Endodermal cell (in vitro differentiated cells): Measurements from ENCODE around the gene AOPEP. TPM values are rescaled to one million over a fixed set of nuclear protein-coding genes. Genes with fewer than 3 reads are reported as not detected.

Experiments used
- DNase-seq: peaks from one replicate; pipeline ENCODE4 v3.0.0-alpha.2; 2017
- H3K27ac ChIP-seq: 2 replicates; pipeline ENCODE4 v1.5.1; 2013; ENCODE audit warnings: mild to moderate bottlenecking, low read depth, low read length, moderate library complexity
- H3K27me3 ChIP-seq: 2 replicates; pipeline ENCODE4 v1.6.1; 2013; ENCODE audit warnings: mild to moderate bottlenecking, low read length, moderate library complexity; ENCODE audit not compliant: insufficient read depth, control insufficient read depth, poor library complexity, severe bottlenecking
- H3K36me3 ChIP-seq: 2 replicates; pipeline ENCODE4 v1.7.0; 2013; ENCODE audit warnings: mild to moderate bottlenecking, low read length, moderate library complexity; ENCODE audit not compliant: control insufficient read depth, insufficient read depth
- H3K4me1 ChIP-seq: one replicate; pipeline ENCODE4 v1.7.0; 2013; ENCODE audit warnings: low read length; ENCODE audit not compliant: control insufficient read depth, insufficient read depth
- H3K4me3 ChIP-seq: 2 replicates; pipeline ENCODE4 v1.5.1; 2013; ENCODE audit warnings: mild to moderate bottlenecking, low read length, moderate library complexity
- H3K9ac ChIP-seq: 2 replicates; pipeline ENCODE4 v1.6.1; 2013; ENCODE audit warnings: mild to moderate bottlenecking, low read length, moderate library complexity; ENCODE audit not compliant: poor library complexity, severe bottlenecking; ENCODE audit errors: extremely low read depth
- H3K9me3 ChIP-seq: 2 replicates; pipeline ENCODE4 v1.6.1; 2013; ENCODE audit warnings: mild to moderate bottlenecking, low read length, moderate library complexity; ENCODE audit not compliant: control insufficient read depth
- H3K27ac Mint-ChIP-seq: 2 replicates; pipeline ENCODE4 v1.8.0; 2020; ENCODE audit warnings: mixed read lengths
- H3K27me3 Mint-ChIP-seq: 2 replicates; pipeline ENCODE4 v1.8.0; 2021; ENCODE audit warnings: mild to moderate bottlenecking, mixed read lengths; ENCODE audit not compliant: insufficient read depth
- H3K36me3 Mint-ChIP-seq: 2 replicates; pipeline ENCODE4 v1.8.0; 2020; ENCODE audit warnings: low read depth, mixed read lengths
- H3K4me1 Mint-ChIP-seq: 2 replicates; pipeline ENCODE4 v1.8.0; 2020; ENCODE audit warnings: mixed read lengths
- H3K4me3 Mint-ChIP-seq: 2 replicates; pipeline ENCODE4 v1.8.0; 2020; ENCODE audit warnings: mild to moderate bottlenecking, moderate library complexity, mixed read lengths
- H3K9me3 Mint-ChIP-seq: 2 replicates; pipeline ENCODE4 v1.8.0; 2020; ENCODE audit warnings: mild to moderate bottlenecking, mixed read lengths
- WGBS, 2 experiments: methylation state at CpG; one replicate each; pipeline versions ENCODE4 v1.1.5 to v1.1.7; 2013; ENCODE audit warnings: missing lambda C conversion rate in 2 of 2, mixed read lengths in 1 of 2; ENCODE audit not compliant: insufficient coverage in 1 of 2, insufficient read length in 1 of 2; 5-methylcytosine and 5-hydroxymethylcytosine counted together
- total RNA-seq, 2 donors: library from RNA; stranded (reverse); fragmentation: NEBNext Ultra II Directional in 1 of 2; extraction: Animal tissue kit (Norgen Biotek cat#: 25700) in 1 of 2; gene quantifications; 2 replicates in 1 of 2; 3 replicates in 1 of 2; pipeline ENCODE4 v1.2.1, GENCODE V29; 2021
- TF ChIP-seq, protein P1 (sequence below): fragments of 200-600 bp; sonication (generic); conservative IDR thresholded peaks from 2 replicates; pipeline ENCODE4 v1.5.0; 2021; ENCODE audit warnings: antibody characterized with exemption, mild to moderate bottlenecking

Gene AOPEP
- total RNA-seq, 2 donors from 2014 or later = 23.4 to 33.7 TPM

DNA sequence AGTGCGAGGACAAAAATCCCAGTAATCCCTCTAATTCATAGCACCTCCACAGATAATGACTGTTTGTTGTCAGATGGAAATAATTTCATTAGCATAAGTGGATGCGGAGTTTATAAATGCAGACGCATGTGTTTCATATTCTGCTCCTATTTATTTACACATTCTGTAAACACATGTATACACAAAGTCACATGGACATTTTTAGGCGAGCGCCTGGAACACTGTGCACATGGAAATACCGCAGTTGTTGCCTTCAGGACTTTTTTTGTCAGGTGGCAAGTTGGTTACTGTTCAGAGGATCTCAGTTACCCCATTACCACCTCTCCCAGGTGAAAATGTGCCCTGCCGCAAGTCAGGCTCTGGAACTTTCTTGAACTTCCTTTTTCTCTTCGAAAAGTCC lies 46.9 kb upstream of the AOPEP start:
- no peaks in the 10 kb centered on the region for H3K36me3 ChIP-seq
- no peak for DNase-seq
- H3K4me1 ChIP-seq = peaks cover 5% of the 10 kb centered on the region
- H3K27me3 ChIP-seq = peaks cover 32% of the 10 kb centered on the region
- H3K9me3 Mint-ChIP-seq = no peaks in the 10 kb centered on the region
- H3K27ac Mint-ChIP-seq = no peak overlapping the region
- peaks cover 12% of the 10 kb centered on the region for H3K4me1 Mint-ChIP-seq
- no peak overlapping the region for H3K4me3 ChIP-seq
- H3K4me3 Mint-ChIP-seq = no peak overlapping the region
- peaks cover 74% of the 10 kb centered on the region for H3K27me3 Mint-ChIP-seq
- TF ChIP-seq, protein P1, sequence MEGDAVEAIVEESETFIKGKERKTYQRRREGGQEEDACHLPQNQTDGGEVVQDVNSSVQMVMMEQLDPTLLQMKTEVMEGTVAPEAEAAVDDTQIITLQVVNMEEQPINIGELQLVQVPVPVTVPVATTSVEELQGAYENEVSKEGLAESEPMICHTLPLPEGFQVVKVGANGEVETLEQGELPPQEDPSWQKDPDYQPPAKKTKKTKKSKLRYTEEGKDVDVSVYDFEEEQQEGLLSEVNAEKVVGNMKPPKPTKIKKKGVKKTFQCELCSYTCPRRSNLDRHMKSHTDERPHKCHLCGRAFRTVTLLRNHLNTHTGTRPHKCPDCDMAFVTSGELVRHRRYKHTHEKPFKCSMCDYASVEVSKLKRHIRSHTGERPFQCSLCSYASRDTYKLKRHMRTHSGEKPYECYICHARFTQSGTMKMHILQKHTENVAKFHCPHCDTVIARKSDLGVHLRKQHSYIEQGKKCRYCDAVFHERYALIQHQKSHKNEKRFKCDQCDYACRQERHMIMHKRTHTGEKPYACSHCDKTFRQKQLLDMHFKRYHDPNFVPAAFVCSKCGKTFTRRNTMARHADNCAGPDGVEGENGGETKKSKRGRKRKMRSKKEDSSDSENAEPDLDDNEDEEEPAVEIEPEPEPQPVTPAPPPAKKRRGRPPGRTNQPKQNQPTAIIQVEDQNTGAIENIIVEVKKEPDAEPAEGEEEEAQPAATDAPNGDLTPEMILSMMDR = no peak
- H3K36me3 Mint-ChIP-seq = no peaks in the 10 kb centered on the region
- H3K9me3 ChIP-seq = no peaks in the 10 kb centered on the region
- 85 to 100% methylated on average over 3 to 8 of the region's 8 CpGs for WGBS, 2 experiments
- no peak overlapping the region for H3K9ac ChIP-seq
- no peak overlapping the region for H3K27ac ChIP-seq

- no peaks in the 10 kb centered on the region for H3K9me3 Mint-ChIP-seq
- peaks cover 32% of the 10 kb centered on the region for H3K27me3 ChIP-seq
- no peaks in the 10 kb centered on the region for H3K36me3 ChIP-seq
- WGBS, 2 experiments = 87 to 100% methylated on average over 1 of the region's 1 CpG
- H3K27ac ChIP-seq = no peak overlapping the region
- no peaks in the 10 kb centered on the region for H3K36me3 Mint-ChIP-seq
- H3K9ac ChIP-seq = no peak overlapping the region
- H3K4me1 Mint-ChIP-seq = peaks cover 12% of the 10 kb centered on the region
- H3K4me3 Mint-ChIP-seq = no peak overlapping the region
- no peak for DNase-seq
- H3K4me3 ChIP-seq = no peak overlapping the region
- TF ChIP-seq, protein P1 = no peak
- H3K27me3 Mint-ChIP-seq = peaks cover 72% of the 10 kb centered on the region
- no peak overlapping the region for H3K27ac Mint-ChIP-seq
- peaks cover 5% of the 10 kb centered on the region for H3K4me1 ChIP-seq
- no peaks in the 10 kb centered on the region for H3K9me3 ChIP-seq
These were observed 46.5 kb upstream of the AOPEP start for GRCh38 chr9:94680020-94680419.

- Histone ChIP-seq H3K9ac (no peak overlapping the region), H3K4me3 (no peak overlapping the region), H3K27me3 (peaks cover 37% of the 10 kb centered on the region), H3K36me3 (no peaks in the 10 kb centered on the region), H3K4me1 (peaks cover 5% of the 10 kb centered on the region), H3K9me3 (no peaks in the 10 kb centered on the region), H3K27ac (no peak overlapping the region)
- no peak overlapping the region for H3K27ac Mint-ChIP-seq
- H3K4me3 Mint-ChIP-seq = no peak overlapping the region
- H3K36me3 Mint-ChIP-seq = no peaks in the 10 kb centered on the region
- no peaks in the 10 kb centered on the region for H3K9me3 Mint-ChIP-seq
- DNase-seq = no peak
- peaks cover 69% of the 10 kb centered on the region for H3K27me3 Mint-ChIP-seq
- H3K4me1 Mint-ChIP-seq = peaks cover 12% of the 10 kb centered on the region
- WGBS, 2 experiments = 88 to 90% methylated on average over 2 of the region's 2 CpGs
- TF ChIP-seq, protein P1 = no peak
These were observed 45.9 kb upstream of the AOPEP start for GRCh38 chr9:94680621-94681020.
